GM13977 (cell line): ENCODE results near the gene TP53AIP1.
A peak's percentile ranks its signal among the peaks of the same experiment; 100 is the strongest.

Experiments
- DNase-seq: peaks from one replicate; pipeline ENCODE4 v3.0.0; 2012; ENCODE audit warnings: low spot score
- in situ Hi-C: fragments of 300-500 bp; cut with MboI; formaldehyde crosslinking; loops from one replicate; pipeline ENCODE4 v1.12.0; 2022; ENCODE audit warnings: low sequenced_read_pairs, low pct_unique_long_range_greater_than_20kb, mixed read lengths, inconsistent platforms; ENCODE audit not compliant: unreplicated experiment
- TF ChIP-seq, protein P1 (sequence below): IDR thresholded peaks from 2 replicates; pipeline ENCODE4 v1.5.1; 2012; ENCODE audit warnings: mild to moderate bottlenecking, control low read depth; ENCODE audit not compliant: insufficient read depth; ENCODE audit errors: extremely low read depth, missing control alignments

Gene TP53AIP1

DNA sequence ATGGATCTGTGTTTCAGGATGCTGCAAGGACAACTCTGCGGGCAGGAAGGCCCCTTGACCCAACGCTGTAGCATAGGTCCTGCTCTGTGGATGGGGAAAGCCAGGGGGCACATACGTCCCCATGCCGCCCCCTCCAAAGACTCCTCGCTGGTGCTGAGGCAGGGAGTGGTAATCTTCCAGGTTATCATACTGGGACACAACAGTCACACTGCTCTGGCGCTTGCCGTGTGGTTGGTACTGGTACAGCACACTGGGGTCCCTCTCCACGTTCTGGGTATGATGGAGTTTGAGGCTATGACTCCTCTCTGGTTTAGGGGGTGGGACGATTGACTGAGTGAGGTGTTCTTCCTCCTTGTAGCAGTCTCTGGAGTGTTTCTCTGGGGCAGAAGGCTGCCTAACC is 26.2 kb upstream of the TP53AIP1 start:
- in situ Hi-C loops = no loop called here
- TF ChIP-seq, protein P1, sequence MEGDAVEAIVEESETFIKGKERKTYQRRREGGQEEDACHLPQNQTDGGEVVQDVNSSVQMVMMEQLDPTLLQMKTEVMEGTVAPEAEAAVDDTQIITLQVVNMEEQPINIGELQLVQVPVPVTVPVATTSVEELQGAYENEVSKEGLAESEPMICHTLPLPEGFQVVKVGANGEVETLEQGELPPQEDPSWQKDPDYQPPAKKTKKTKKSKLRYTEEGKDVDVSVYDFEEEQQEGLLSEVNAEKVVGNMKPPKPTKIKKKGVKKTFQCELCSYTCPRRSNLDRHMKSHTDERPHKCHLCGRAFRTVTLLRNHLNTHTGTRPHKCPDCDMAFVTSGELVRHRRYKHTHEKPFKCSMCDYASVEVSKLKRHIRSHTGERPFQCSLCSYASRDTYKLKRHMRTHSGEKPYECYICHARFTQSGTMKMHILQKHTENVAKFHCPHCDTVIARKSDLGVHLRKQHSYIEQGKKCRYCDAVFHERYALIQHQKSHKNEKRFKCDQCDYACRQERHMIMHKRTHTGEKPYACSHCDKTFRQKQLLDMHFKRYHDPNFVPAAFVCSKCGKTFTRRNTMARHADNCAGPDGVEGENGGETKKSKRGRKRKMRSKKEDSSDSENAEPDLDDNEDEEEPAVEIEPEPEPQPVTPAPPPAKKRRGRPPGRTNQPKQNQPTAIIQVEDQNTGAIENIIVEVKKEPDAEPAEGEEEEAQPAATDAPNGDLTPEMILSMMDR = no peak
- no peak for DNase-seq

DNA sequence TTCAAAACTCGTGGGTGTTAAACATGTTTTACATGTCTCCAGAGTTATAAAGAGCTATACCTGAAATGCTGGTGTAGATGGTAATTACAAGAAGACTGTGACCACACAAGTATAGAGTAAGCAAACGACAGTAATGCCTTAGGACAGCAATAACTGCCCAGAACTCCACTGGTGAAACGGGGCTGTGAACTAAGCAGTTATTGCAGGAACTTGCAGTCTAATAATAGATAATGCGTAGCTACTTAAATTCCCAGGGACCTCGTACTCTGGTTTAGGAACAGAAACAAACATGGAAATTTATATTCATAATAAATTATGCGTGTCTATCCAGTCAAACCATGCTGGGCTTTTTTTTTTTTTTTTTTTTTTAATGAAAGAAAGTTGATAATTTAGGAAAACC is 24.9 kb upstream of the TP53AIP1 start:
- TF ChIP-seq, protein P1 = no peak
- DNase-seq = no peak
- in situ Hi-C loops = no loop called here

DNA sequence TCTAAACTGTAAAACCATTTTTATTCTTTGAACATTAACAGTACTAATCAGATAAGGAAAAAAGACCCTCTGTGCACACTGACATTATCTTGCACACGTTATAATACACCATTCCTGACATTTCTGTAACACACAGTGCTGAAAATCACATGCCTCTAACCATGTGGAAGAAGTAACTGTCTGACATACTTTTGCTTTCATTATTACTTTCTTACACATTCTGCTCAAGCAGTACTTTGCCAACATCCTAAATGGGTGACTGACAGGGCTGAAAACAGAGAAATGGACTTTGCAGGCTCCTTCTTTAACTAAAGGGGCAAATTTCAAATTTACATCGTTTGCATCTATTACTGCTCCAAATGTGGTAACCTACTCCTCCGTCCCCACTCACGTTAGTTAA is 22.8 kb upstream of the TP53AIP1 start:
- in situ Hi-C loops = no loop called here
- TF ChIP-seq, protein P1 = no peak

DNA sequence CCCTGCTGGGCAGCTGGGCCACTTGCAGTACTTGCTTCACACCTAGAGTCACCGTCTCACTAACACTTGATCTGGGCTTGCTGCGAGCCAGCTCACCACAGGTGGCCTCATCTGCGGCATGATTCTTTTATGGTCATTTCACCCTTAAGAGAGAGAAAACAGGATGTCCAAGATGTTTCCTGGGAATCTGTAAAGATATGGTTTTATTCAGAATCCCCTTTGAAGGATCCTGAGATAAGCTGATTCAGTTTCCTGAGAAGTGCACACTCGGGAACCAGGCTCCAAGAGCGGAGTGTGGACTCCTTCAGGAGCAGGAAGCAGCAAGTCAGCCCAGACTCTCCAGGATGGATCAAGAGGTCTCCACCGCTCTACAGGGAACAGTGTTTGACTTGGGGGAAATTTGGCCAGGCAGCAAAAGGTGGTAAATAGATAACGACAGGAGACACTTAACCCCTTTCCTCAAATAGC is 21.8 kb upstream of the TP53AIP1 start:
- TF ChIP-seq, protein P1 = no peak
- in situ Hi-C loops = no loop called here
- DNase-seq = no peak

More for the DNA sequence above, 22.8 kb upstream of the TP53AIP1 start:
- DNase-seq = peak; percentile 61

DNA sequence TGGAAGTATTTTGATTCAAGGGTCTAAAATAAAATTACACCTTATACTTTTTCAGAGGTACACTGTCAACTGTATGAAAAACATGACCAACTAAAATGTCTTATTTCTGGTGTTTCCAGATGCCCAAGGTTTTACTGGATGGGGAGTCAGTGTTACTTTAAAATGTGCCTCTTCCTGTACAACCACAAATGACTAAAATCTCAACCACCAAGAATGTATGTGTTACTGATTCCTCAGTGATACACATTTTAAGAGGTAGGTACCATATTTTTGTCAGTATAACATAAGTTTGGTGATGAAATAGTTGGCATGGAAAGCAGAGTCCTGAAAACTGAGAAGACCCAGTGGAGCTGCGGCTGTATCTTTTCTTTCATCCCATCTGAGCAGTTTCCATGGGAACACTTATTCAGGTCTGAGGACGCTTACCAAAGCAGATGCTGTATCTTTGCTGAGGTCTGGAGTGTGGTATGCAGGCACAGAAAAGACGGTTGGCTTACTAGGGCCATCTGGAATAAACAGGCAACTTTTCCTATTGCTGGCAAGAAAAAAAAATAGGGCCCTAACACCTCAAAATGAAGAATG is 21.2 kb upstream of the TP53AIP1 start:
- in situ Hi-C loops = no loop called here
- TF ChIP-seq, protein P1 = no peak
- DNase-seq = no peak

DNA sequence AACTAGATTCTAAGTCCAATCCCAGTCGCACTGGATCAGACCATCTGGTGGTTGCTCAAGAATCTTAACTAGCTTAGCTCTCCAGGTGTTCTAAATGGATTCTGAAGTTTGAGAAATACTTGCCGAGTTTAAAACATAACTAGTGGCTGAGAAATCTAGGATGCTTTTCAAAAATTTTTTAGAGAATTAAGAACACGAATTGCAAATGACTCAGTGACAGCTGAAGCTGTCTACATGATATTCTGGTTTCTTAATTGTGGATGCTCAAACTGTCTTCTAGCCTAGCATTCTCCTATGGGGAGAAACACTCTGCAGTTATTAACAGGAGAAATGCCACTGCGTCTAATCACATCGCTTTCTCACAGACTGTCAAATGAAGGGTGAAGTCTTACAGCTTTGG is 20.2 kb upstream of the TP53AIP1 start:
- in situ Hi-C loops = no loop called here
- TF ChIP-seq, protein P1 = no peak
- no peak for DNase-seq

DNA sequence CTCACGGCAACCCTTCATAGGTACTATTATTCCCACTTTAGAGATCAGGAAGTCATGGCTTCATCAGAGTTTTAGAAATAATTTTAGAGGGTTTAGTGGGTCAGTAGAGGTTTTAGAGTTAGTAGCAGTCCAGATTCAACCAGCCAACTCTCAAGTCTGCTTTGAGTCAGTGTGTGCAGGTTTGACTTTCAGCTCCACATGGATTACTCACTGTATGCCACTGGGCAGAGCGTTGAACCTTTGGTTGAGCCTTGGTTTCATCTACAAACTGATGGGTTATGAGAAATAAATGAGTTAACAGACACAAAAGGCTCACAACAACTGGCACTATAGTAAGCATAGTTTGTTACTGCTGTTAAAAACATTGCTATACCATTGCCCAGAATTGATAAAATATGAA is 19.0 kb upstream of the TP53AIP1 start:
- TF ChIP-seq, protein P1 = no peak
- in situ Hi-C loops = no loop called here
- DNase-seq = no peak
